HG02642 (cell line): ENCODE measurements around the gene NIPA2.

Source experiments
- ATAC-seq: cut with Tn5 transposase; IDR thresholded peaks from one replicate; pipeline ENCODE4 v1.9.1; 2021; ENCODE audit warnings: mild to moderate bottlenecking; ENCODE audit not compliant: unreplicated experiment, poor library complexity

NIPA2 gene

DNA sequence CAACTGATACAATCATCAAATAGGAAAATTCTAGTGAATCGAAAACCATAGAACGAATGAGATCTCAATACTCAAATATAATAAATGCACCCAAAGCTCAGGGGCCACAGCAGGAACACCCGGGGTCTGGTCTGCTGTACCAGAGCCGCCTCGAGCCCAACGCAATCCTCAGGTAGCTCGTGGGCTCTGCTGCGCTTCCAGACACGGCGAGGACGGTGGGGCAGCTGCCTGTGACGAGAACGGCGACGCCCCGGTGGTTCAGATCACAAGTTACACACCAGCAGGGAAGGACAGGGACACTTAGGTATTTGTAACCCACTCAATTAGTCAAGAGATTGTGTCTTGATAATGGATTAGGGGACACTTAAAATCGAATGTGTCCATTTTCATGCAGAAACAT is 54.6 kb downstream of the NIPA2 start:
- ATAC-seq = no peak

DNA sequence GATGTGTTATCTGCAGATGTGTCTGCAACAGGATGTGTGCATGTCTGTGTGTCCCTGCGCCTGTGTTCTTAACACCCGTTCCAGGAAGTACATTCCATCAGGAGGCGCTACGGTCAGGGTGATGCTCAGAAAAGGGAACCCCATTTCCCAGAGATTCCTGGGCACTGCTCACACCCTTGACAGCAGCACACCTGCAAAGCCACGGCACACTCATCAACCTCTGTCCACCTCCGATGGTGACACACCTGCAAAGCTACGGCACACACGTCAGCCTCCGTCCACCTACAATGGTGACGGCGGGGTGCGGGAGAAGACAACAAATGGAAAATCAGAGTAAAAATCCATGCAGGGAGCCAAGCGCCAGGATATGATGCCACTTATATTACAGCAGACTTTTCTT is 55.4 kb downstream of the NIPA2 start:
- no peak for ATAC-seq

DNA sequence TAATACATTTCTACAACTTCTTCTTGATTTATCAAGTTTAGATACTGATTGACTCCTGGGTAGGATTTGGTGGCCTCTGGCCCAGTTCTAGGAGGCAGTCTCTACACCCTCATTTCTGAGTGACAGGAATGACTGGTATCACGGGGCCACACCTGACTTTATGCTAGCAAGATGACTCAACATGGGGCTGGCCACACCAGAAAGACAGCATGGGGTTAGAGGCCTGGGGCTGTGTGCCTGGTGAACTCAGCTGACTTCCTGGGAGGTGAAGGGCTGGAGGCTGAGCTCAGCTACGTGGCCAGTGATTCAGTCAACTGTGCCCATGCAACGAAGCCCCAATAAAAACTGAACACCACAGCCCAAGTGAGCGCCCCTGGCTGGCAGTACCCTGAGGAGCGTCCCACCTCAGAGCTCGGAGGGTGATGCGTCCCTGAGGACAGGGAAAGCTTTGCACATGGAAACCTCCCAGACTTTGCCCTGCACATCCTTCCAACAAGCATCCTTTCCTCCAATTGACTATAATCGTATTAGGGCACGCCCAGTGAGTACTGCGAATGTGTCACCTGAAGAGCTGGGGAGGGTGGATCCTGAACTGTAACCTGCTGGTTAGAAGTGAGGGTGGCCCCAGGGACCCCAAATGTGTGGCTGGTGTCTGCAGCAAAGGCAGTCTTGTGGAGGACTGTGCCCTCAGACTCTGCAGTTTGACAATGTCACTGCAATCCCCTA is 57.2 kb downstream of the NIPA2 start:
- peak; percentile 76 for ATAC-seq

DNA sequence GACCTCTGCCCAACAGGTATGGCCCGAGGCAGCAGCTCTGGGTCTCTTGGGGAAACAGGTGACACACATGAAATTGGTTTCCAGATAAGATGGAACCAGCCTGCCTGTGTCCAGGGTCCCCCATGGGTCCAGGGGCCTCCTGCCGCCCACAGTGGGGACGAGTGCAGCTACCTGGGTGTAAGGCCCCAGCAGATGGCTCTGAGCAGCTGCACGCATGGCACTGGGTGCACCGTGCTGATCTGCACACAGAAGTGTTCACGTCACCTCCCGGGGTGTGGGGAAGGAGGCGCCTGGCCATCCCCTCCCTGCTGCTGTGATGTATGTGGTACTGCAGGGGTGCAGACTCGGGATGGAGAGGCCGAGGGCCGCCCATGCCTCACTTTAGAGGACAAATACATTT is 63.6 kb downstream of the NIPA2 start:
- no peak for ATAC-seq

DNA sequence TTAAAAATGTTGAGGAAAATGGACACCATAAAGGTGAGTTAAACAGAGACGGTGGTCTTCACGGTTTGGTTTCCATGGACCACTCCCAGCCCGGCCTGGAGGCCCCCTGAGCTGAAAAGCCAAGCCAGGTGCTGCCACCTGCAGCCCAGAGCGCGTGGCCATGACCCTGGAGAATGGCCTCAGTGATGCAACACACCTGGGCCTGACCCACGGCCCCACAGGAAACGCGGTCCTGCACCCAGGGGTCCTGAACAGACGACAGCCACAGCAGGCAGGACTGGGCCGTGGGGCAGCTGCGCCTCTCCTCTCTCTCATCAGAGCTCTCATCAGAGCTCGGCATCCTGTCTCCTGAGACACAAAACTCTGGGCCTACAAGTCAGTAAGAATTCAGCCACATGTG is 64.1 kb downstream of the NIPA2 start:
- ATAC-seq = no peak

DNA sequence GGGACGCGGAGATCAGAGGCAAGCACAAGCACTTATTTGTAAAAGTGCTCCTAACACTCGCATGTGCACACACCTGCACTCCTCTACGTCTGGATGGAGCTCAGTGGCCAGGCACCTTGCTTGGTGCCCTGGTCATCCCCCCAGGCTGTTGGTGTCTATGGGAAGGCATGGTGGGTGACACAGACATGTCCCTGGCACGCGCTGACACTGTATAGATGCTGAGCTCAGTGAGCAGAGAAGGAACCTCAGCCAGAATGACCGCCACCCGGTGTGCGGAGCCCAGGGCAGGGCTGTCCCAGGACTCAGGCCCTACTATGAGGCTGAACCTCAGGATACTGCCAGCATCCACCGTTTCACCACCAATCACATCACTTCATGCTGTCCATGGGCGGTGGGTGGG is 64.5 kb downstream of the NIPA2 start:
- no peak for ATAC-seq

DNA sequence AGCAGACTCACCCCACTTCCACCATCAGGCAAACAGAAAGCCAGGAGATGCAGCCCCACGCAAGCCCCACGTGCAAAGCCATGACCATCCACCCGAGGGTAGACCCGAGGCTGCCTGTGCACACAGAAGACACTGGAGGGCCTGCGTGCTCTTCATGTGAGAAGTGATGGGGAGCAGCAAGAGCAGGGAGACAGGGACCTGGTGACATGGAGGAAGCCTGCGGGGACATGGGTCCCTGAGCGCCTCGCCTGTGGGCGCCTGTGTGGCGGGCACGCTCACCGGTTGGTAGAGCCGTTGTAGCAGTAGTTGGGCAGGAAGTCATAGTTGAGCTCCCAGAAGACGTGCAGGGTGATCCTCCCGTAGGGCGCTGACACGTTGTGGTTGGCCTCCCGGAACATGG is 65.0 kb downstream of the NIPA2 start:
- ATAC-seq = no peak

DNA sequence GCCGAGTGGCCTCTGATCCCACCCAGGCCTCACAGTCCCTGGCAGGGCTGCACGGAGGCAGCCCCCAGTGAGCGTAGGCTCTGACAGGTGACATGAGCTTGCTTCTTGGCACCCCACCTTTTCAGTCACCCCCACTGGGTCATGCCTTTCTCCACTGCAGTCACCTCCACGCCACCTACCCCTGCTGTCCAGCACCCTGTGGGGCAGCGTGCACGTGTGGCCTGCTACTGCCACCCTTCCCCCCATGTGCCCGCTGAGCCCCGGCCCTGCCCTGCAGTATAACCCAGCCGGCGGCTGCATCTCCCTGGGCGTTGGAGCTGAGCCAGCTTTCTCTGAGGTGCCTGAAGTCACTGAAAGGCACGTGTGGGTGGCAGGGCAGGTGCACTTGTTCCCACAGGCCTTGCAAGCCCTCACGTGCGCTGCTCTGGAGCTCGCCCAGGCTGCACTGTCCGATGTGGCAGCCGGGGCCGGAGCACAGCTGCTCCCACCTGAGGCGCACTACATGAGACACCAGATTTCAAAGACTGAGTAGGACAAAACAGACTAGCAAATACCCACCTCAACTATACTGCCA is 65.6 kb downstream of the NIPA2 start:
- no peak for ATAC-seq

DNA sequence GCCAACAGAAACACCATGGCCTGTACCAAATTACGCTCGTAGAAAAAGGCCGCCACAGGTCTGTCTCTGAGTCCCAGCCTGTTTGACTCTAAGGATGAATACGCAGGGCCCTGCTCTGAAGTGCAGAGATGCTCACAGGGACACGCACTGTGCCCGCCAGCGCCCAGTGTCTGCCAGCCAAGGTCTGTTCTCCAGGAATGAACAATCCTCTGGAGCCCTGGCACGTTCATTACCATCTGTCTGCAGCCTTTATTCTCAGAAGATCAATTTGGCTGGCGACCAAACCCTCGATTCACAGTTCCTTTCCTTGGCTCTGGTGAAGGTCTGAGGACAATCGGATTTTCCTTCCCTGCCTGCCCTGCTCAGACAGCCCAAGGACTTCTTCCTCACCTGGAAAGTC is 66.3 kb downstream of the NIPA2 start:
- no peak for ATAC-seq

DNA sequence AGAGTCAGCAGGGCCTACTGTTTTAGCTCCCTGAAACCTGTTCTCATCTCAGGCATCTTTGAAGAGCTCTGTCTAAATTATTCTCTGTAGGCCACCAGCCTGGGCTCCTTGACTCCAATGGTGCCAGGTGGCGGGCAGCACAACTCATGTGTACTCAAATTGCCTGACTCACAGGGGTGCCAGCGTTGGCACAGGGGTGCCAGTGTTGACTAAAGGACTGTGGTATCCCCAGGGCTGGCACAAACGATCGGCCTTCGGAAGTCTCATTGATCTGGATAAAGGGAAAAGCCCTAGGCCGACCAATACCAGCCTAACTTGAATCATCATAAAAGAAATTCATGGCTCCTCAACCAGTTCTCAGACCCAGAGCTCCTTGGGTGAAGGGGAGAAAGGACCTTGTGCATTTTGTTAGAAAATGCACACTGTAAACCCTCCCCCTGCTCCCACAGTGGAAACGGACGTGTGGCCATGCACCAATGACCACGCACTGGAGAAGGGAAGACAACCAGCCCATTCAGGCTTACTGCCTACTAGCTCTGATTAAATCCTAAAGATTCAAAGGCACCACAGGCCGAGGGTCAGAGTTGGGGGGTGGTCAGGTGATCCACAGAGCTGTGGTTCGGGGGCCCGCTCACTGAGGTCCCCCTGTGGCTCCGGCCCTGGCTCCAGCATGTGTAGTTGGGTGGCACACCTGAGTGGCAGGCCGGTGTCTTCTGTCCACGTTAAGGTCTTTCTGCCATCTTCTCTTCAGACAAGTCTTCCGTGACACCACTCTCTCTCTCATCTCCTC is 68.9 kb downstream of the NIPA2 start:
- ATAC-seq = no peak

DNA sequence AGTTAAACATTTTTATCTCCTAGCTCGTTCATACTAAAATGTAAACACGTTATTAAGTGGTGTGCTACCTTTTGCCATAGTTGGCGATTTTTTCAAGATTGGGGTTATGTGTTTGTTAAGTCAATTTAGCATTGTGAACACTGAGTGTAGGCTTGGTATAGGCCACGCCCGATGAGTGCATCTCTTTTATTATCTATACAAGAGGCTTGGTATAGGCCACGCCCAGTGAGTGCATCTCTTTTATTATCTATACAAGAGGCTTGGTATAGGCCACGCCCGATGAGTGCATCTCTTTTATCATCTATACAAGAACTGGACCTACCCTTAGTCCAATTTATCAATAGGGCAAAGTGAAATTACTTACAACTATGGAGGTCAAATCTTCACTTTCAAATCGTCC is 70.4 kb downstream of the NIPA2 start:
- ATAC-seq = no peak

DNA sequence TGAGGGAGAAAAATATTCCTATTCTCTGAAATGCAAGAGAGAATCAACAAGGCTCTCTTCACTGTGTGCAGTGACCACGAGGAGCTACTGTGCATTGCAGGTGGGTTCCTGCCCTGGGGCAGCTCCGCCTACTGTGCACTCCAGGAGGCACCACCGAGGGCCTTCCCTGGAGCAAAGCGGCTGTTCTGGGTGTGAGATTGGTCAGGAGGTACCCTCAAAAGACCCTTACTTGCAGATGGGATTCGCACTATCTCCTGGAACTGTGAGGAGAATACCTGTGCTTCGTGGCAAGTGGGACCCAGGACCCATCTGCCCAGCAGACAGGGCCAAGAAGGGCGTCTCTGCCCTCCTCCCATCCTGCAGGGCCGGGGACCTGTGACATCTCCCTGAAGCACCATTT is 72.8 kb downstream of the NIPA2 start:
- no peak for ATAC-seq

DNA sequence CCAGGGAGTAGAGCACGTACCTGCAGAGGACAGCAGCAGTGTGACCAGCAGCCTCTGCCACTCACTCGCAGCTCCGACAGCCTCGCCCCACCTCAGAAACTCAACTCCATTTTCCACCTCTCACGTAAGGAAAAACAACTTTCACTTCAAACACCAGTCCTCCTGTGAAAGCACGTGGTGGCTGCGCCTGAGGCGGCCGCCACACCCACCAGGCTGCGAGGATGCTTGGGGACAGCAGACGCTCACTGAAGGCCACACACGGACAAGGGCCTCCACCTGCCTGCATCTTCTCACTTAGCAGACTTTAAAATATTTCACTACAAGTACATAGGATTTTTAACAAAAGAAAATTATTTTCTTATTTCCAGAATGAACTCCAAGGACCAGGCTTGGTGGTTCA is 73.8 kb downstream of the NIPA2 start:
- ATAC-seq = no peak

DNA sequence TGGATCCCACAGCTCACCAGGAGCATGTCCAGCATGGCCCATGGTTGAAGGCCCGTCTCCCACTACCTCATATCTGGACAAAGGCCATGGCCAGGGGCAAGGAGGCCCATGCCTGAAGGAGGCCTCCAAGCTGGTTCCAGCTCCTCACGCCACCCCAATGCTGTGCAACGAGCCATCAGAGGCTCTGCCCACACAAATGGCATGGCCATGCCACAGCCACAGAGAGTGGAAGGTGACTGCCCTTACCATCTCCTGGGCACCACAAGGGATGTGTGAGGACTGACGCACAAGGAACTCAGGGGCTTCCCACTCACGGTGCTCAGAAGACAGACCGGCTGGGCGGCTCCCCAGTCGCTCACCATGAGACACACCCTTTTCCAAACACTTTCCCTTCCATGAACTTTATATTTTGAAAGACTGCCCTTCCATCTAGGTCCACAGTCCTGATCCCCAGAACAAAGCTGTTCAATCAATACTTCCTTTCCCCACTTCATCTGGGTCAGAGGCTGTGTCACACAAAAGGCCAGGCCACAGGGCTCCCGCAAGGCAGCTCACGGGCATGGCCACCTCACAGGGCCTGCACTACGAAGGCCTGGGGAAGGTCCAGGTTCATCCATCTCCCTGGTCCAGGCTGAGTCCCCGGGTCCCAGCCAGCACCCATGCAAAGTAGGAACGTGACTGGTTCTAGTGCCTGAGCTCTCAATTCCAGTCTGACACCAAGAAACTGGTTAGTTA is 75.3 kb downstream of the NIPA2 start:
- ATAC-seq = no peak

DNA sequence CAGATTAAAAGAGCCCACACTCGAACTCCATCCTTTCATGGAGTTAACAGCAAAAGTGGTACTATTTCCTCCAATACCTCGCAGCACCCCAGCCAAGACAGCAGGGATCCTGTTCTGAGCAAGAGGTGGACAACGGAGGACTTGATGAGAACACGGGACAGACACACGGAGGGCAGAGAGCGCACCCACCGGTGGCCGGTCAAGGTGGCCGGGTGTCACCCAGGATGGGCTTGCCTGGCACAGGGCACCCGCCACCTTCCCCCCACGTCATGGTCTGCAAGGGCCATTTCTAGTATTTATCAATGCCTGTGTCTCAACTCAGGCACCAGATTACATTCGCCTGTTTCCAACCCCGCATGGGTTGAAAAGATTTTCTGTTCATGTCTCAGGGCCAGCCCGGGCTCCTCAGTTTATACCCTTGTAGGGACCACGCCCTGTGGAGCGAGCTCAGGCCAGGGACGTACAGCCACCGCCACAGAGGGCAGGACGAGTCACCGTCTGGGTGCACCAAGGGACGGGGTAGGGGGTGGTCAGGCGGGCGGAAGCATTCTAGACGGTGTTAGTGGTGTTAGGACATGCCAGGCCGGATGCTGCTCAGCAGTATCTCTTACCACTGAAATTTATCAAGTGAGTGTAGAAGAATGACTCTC is 77.5 kb downstream of the NIPA2 start:
- no peak for ATAC-seq

DNA sequence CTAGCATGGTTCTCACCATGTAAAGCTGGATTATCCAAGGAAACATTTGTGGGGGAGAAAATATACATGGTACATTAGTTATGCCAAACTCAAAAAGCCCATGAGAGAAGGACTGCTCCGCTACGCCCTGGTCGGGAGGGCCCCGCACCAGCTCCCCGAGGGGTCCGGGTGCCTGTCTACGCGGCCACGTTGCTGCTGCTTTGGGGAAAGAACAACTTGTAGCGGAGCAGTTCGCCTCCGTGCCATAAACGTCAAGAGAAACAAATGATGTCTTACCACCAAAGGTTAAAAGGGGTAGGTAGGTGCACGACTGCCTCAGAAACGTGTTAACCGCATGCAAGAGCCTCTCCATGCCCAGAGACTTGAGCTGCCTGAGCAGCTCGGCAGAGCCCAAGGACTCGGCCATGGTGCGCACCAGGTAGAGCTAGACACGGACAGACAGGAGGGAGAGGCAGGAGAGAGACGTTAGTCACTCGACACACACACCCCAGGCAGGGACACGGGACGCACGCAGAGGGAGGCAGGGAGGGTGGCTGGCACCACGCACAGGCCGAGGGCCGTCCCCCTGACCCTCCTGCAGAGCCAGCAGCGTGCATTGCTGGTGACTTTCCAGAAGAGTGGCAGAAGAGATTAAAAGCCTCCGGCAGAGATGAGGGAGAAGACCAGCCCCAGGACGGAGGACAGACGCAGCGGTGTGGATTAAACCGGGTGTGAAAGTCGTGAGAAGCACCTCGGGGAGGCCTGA is 78.3 kb downstream of the NIPA2 start:
- no peak for ATAC-seq

DNA sequence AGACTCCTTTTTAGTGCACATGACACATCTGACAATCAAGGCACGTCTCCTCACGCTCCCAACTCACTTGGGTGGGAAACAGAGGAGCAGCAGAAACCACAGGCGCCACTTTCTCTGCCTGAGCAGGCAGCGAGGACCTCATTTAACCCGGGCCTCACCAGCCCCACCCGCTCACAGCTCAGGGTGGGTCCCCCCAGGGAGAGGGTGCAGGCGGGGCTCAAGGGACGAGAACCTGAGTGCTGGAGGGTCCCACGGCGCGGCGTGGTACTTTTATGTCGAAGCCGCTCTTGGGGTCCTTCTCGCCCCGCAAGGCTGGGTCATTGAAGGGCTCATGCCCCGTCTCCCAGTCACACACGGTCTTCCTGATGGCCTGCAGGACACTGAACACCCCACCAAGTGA is 79.1 kb downstream of the NIPA2 start:
- ATAC-seq = no peak
